ENCODE data around the gene OR52N5.

DNA sequence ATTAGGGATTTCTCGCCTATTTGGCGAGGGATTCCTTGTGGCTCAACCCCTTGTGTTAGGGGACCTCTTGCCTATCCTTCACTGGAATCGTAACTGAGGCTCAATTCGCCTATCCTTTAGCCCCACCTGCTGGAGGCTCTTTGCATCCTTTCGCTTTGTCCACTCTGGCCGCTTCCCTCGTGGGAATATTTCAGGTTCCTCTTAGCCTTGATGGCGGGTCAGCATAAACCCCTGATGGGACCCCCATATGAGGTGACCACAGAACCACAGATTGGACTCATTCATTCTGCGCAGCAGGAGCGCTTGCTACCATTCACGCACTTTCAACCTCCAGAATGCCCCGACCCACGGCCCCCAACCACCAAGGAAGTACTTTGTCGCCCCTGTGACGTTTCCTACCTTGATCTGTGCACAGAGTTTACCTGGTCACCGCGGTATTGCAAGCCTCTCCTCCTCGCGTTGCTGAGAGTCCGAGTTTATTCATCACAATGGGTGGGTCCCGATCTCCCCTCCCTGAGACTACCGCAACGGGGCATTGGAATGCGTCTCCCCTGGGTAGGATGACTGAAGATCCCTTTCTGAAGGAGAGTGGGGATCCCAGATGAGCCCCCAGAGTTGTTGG lies 25.5 kb upstream of the OR52N5 start, which contains the start of gene OR52N2:
- TF ChIP-seq, protein P1, sequence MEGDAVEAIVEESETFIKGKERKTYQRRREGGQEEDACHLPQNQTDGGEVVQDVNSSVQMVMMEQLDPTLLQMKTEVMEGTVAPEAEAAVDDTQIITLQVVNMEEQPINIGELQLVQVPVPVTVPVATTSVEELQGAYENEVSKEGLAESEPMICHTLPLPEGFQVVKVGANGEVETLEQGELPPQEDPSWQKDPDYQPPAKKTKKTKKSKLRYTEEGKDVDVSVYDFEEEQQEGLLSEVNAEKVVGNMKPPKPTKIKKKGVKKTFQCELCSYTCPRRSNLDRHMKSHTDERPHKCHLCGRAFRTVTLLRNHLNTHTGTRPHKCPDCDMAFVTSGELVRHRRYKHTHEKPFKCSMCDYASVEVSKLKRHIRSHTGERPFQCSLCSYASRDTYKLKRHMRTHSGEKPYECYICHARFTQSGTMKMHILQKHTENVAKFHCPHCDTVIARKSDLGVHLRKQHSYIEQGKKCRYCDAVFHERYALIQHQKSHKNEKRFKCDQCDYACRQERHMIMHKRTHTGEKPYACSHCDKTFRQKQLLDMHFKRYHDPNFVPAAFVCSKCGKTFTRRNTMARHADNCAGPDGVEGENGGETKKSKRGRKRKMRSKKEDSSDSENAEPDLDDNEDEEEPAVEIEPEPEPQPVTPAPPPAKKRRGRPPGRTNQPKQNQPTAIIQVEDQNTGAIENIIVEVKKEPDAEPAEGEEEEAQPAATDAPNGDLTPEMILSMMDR (IDR thresholded peaks at IDR 0.05) = peak; percentile 54 to 81 (median 69)
- no peak for TF ChIP-seq POLR2A (IDR thresholded peaks at IDR 0.05)

Data from ovary (tissue), 3 donors.